IPS DF 6.9 (cell line): ENCODE data around the gene SCP2.

Source experiments
- DNase-seq: peaks from one replicate; pipeline ENCODE4 v3.0.0-alpha.2; 2013; ENCODE audit warnings: low read depth, low spot score
- H3K27ac ChIP-seq: one replicate; pipeline ENCODE4 v1.5.1; 2013; ENCODE audit warnings: low read length, control low read depth
- H3K27me3 ChIP-seq: 2 replicates; pipeline ENCODE4 v1.6.1; 2013; ENCODE audit warnings: mild to moderate bottlenecking, low read length; ENCODE audit not compliant: control insufficient read depth, insufficient read depth
- H3K36me3 ChIP-seq: 2 replicates; pipeline ENCODE4 v1.6.1; 2013; ENCODE audit warnings: low read length; ENCODE audit not compliant: control insufficient read depth, insufficient read depth
- H3K4me1 ChIP-seq: 2 replicates; pipeline ENCODE4 v1.6.1; 2013; ENCODE audit warnings: low read length; ENCODE audit not compliant: control insufficient read depth, insufficient read depth
- H3K4me3 ChIP-seq: 2 replicates; pipeline ENCODE4 v1.5.1; 2013; ENCODE audit warnings: mild to moderate bottlenecking, low read length
- H3K9me3 ChIP-seq: 2 replicates; pipeline ENCODE4 v1.6.1; 2013; ENCODE audit warnings: low read length, inconsistent platforms; ENCODE audit not compliant: control insufficient read depth, insufficient read depth
- WGBS: extraction: QIAGEN DNeasy Blood & Tissue Kit; methylation state at CpG from one replicate; pipeline ENCODE4 v1.1.7; 2013; ENCODE audit warnings: mixed read lengths, missing lambda C conversion rate; ENCODE audit not compliant: insufficient read length, insufficient coverage; 5-methylcytosine and 5-hydroxymethylcytosine counted together

SCP2 gene

DNA sequence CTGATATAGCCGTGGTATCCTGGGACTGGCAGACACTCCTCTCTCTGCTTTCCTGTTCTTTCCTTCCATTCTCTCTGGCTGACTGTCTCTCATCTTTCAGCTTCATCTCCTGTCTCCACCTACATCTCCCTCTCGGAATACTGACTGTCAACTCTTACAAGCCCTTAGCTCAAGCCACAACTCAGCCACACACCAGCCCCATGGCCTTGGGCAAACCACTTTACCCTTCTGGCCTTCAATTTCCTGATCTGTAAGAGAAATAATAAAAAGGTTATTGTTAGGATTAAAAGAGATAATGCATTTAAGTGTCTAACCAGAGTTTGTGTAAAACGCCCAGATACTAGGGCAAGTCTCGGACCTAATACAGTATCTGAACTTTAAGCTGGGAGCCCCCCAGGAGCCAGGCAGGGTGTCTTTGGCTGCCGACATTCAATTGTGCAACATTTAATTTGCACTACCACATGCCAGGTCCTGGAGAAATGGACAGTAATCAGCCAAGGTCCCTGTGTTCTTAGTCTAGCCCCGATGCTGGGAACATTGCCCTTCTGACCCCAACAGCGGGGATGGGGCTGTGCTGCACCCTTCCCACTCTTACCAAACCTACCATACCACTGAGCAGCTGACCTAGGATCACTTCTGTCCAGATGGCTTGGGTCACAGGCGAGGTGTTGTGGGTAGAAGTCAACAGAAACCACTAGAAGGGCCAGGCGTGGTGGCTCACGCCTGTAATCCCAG is 10.7 kb upstream of the SCP2 start:
- H3K4me1 ChIP-seq: peaks cover 2% of the 10 kb centered on the region
- H3K4me3 ChIP-seq: no peak overlapping the region
- no CpG with 5 or more reads among the region's 10 CpGs for WGBS
- H3K27ac ChIP-seq: no peak overlapping the region
- H3K27me3 ChIP-seq: no peaks in the 10 kb centered on the region; the same call in 1 of the 2 replicates
- no peak for DNase-seq
- H3K36me3 ChIP-seq: no peaks in the 10 kb centered on the region
- H3K9me3 ChIP-seq: no peaks in the 10 kb centered on the region

DNA sequence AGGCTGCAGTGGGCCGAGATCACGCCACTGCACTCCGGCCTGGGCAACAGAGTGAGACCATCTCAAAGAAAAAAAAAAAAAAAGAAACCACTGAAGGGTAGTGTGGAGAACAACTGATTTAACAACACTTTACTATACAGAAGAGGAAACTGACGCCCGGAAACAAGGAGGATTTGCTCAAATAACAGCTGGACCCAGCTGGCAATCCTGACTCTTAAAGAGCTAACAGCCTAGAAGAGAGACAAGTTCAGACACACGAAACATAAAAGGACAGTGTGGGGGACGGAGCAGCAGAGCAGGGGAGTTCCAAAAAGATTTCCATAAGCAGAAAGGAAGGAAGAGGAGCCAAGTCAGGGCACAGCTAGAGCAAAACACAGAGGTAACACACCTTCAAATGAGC is 9.9 kb upstream of the SCP2 start:
- Histone ChIP-seq H3K9me3 (no peaks in the 10 kb centered on the region), H3K4me1 (no peaks in the 10 kb centered on the region), H3K27ac (no peak overlapping the region), H3K27me3 (no peaks in the 10 kb centered on the region; the same call in 1 of the 2 replicates), H3K4me3 (no peak overlapping the region), H3K36me3 (no peaks in the 10 kb centered on the region)
- no peak for DNase-seq
- WGBS: no CpG with 5 or more reads among the region's 7 CpGs

DNA sequence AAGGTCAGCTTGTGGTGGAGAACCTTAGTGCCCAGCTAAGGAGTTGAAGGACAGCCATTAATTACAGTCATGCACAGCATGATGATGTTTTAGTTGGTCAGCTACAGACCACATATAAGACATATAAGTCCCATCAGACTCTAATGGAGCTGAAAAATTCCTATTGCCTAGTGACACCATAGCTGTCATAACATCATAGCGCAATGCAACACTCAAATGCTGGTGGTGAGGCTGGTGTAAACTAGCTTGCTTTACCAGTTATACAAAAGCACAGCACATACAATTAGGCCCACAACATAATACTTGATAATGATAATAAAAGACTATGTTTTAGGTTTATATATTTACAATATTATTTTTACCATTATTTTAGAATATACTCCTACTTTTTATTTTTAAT is 9.5 kb upstream of the SCP2 start:
- H3K36me3 ChIP-seq: no peaks in the 10 kb centered on the region
- H3K4me3 ChIP-seq: no peak overlapping the region
- H3K27me3 ChIP-seq: no peaks in the 10 kb centered on the region; the same call in 1 of the 2 replicates
- no peaks in the 10 kb centered on the region for H3K4me1 ChIP-seq
- no peak overlapping the region for H3K27ac ChIP-seq
- H3K9me3 ChIP-seq: no peaks in the 10 kb centered on the region
- DNase-seq: no peak
- no CpG with 5 or more reads among the region's 1 CpG for WGBS

DNA sequence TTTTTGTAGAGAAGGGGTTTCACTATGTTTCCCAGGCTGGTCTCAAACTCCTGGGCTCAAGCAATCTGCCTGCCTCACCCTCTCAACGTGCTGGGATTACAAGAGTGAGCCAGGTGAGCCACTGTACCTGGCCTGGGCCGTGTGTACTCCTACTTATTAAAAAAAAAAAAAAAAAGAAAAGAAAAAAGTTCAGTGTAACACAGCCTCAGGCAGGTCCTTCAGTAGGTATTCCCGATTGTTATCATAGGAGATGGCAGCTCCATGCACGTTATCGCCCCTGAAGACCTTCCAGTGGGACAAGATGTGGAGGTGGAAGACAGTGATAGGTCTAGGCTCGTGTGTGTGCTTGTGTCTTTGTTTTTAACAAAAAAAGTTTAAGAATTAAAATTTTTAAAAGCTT is 8.9 kb upstream of the SCP2 start:
- no peak for DNase-seq
- H3K36me3 ChIP-seq: no peaks in the 10 kb centered on the region
- no peak overlapping the region for H3K4me3 ChIP-seq
- no peaks in the 10 kb centered on the region for H3K9me3 ChIP-seq
- H3K4me1 ChIP-seq: no peaks in the 10 kb centered on the region
- H3K27me3 ChIP-seq: no peaks in the 10 kb centered on the region; the same call in 1 of the 2 replicates
- WGBS: no CpG with 5 or more reads among the region's 6 CpGs
- H3K27ac ChIP-seq: no peak overlapping the region

DNA sequence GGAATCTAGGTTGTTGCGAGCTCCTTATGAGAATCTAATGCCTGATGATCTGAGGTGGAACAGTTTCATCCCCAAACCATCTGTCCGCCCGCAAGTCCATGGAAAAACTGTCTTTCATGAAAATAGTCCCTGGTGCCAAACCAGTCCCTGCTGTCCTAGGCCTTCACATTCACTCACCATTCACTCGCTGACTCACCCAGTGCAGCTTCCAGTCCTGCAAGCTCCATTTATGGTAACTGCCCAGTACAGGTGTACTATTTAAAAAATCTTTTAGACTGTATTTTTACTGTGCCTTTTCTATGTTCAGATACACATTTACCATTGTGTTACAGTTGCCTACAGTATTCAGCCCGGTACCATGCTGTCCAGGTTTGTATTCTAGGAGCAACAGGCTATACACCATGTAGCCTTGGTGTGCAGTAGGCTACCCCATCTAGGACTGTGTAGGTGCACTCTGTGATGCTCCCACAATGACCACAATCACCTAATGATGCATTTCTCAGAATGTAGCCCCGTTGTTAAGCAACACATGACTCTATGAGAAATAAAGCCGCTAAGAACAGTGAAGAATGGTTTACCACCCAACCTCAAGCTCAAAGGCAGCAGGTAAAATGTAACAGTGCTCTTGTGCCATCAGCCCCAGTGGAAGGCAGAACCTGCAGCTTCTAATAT is 7.9 kb upstream of the SCP2 start:
- Histone ChIP-seq H3K4me3 (no peak overlapping the region), H3K36me3 (no peaks in the 10 kb centered on the region), H3K9me3 (no peaks in the 10 kb centered on the region), H3K27me3 (no peaks in the 10 kb centered on the region; the same call in 1 of the 2 replicates), H3K27ac (no peak overlapping the region), H3K4me1 (no peaks in the 10 kb centered on the region)
- no peak for DNase-seq
- WGBS: no CpG with 5 or more reads among the region's 7 CpGs

DNA sequence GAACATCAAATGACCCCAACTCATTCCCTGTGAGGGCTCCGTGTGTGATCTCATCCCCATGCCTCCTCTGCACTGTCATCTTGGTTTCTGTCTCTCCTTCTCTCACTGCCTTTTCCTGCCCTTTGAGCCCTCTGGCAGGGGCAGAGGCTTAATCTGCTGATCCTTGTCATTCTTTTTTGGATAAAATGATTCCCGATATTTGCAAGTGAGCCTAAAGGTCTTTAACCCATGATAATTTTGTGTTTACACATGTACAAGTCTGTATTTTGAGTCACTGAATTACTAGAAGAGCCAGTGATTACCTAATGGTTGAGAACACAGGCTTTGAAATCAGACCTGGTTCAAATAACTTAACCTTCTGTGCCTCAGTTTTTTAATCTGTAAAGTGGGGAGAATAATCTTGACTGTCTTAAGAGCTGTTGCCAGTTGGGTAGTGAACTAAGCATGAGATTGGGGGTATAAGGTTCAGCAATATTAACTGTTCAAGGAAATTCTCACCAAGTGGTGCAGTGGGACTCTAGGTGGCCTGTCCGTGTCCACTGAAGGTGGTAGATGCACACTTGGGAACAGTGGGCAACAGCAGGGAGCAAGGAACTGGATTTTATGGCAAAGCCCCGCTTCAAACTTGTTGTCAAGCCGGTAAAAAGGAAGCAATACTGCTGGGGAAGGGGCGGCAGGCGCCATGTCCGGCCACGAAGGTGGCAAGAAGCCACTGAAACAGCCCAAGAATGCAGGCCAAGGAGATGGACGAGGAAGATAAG is 7.2 kb upstream of the SCP2 start:
- Histone ChIP-seq H3K9me3 (no peaks in the 10 kb centered on the region), H3K27ac (no peak overlapping the region), H3K4me3 (no peak overlapping the region), H3K36me3 (no peaks in the 10 kb centered on the region), H3K27me3 (no peaks in the 10 kb centered on the region; the same call in 1 of the 2 replicates), H3K4me1 (no peaks in the 10 kb centered on the region)
- DNase-seq: no peak
- no CpG with 5 or more reads among the region's 10 CpGs for WGBS

DNA sequence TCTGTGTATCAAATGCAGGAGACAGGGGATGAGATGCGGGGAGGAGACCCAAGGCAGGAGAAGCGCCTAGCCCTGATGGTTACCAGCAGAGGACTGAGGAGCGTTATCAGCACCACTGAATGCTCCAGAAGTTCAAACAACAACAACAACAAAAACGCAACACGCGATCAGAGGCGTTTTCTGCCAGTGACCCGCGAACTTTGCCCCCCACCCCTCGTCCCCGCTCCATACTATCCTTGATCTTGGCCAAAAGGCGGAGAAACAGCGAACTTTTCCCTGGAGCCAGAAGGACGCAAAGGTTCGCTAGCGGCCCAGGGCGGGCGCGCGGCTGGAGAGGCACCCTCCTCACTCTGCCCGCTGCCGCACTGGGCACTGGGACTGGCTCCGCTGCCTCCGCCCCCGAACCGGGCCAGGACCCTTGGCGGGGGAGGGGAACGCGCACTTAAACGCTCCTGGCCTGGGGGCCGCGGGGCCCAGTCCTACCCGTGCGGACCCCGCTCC is 6.2 kb upstream of the SCP2 start:
- no peaks in the 10 kb centered on the region for H3K4me1 ChIP-seq

DNA sequence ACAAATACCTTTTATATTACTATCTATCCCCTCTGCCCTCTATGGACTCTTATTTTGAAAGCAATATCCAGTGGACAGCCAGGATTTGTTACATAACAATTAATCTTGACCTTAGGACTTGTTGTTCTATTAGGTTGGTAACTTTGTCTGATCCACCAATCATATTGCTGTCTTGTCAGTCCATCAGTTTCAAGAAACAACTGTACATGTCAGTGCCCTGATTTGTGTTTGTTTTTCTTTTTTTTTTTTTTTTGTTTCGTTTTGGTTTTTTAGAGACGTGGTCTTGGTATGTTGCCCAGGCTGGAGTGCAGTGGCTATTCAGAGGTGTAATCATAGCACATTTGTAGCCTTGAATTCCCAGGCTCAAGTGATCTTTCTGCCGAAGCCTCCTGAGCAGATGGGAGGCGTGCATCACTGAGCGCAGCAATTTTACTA is 1.5 kb upstream of the SCP2 start:
- Histone ChIP-seq H3K4me3 (no peak overlapping the region), H3K27ac (no peak overlapping the region), H3K9me3 (no peaks in the 10 kb centered on the region), H3K4me1 (no peaks in the 10 kb centered on the region), H3K36me3 (no peaks in the 10 kb centered on the region), H3K27me3 (peaks cover 16% of the 10 kb centered on the region)
- DNase-seq: no peak
- WGBS: no CpG with 5 or more reads among the region's 5 CpGs

More for the DNA sequence above, 6.2 kb upstream of the SCP2 start:
- no peaks in the 10 kb centered on the region for H3K36me3 ChIP-seq
- no peak overlapping the region for H3K27ac ChIP-seq
- no peaks in the 10 kb centered on the region; the same call in 1 of the 2 replicates for H3K27me3 ChIP-seq
- WGBS: no CpG with 5 or more reads among the region's 35 CpGs
- H3K9me3 ChIP-seq: no peaks in the 10 kb centered on the region
- no peak for DNase-seq
- peak overlapping the region; percentile 60; the same call in 1 of the 2 replicates for H3K4me3 ChIP-seq

DNA sequence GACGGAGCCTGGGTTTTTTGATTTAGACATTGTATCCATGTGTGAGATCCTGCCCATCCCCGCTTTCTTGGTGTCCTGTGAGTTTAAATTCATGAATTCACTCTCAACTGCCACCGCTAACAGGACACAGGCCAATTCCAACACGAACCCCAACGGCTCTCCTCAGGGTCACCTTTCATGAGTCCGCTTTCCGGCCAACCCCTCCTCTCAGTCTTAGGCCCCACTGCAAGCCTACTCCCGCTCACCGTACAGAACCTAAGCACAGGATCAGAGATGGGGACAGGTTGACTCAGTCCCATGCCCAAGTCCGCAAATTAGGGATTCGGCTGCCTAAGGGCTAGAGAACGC is 238 bp upstream of the SCP2 start:
- H3K9me3 ChIP-seq: no peaks in the 10 kb centered on the region
- no peak overlapping the region for H3K27ac ChIP-seq
- WGBS: no CpG with 5 or more reads among the region's 12 CpGs
- H3K4me1 ChIP-seq: no peaks in the 10 kb centered on the region
- peak overlapping the region; percentile 34; the same call in 1 of the 2 replicates for H3K4me3 ChIP-seq
- H3K27me3 ChIP-seq: peaks cover 16% of the 10 kb centered on the region
- no peaks in the 10 kb centered on the region for H3K36me3 ChIP-seq
- DNase-seq: no peak

DNA sequence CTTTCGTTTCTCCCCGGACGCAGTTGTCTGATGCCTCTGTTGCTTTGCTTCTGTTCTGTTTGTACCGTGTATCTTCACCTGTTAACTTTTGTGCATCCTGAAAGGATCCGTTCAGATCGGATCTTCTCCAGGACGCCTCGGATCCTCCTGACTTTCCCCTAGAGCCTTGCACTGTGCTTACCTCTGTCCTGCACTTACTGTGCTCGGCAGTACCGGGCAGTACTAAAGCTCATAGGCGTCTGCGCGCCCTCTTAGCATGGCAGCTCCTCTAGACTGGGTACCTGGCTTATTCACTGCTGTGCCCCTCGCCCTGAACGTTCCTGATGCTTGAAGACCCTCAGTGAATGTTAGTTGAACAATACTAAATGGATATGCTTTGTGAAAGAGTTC is 934 bp downstream of the SCP2 start:
- peaks cover 16% of the 10 kb centered on the region for H3K27me3 ChIP-seq
- no peaks in the 10 kb centered on the region for H3K4me1 ChIP-seq
- DNase-seq: no peak
- H3K4me3 ChIP-seq: peak overlapping the region; percentile 59; the same call in 1 of the 2 replicates
- H3K9me3 ChIP-seq: no peaks in the 10 kb centered on the region
- no peak overlapping the region for H3K27ac ChIP-seq
- no peaks in the 10 kb centered on the region for H3K36me3 ChIP-seq
- no CpG with 5 or more reads among the region's 15 CpGs for WGBS
